ENCODE data around the gene DIP2B.

The DIP2B gene

GRCh38 chr12:50685641-50686040 lies 180.9 kb downstream of the DIP2B start:
- H3K4me3 ChIP-seq (ENCODE audit: insufficient read length, low read depth) = no peak overlapping the region
- DNase-seq (ENCODE audit: low read depth, low spot score) = no peak
- TF ChIP-seq YY1 (IDR thresholded peaks at IDR 0.05; ENCODE audit: insufficient read depth, insufficient read length) (no peak), SUZ12 (IDR thresholded peaks at IDR 0.05; ENCODE audit: extremely low read depth, insufficient read depth, insufficient read length) (no peak), ZNF274 (IDR thresholded peaks at IDR 0.05; ENCODE audit: low read depth, low read length) (no peak)
- H3K9ac ChIP-seq (ENCODE audit: insufficient read length, low read depth) = no peak overlapping the region
- no peaks in the 10 kb centered on the region for H3K9me3 ChIP-seq (ENCODE audit: insufficient read depth, low read length)
- H3K36me3 ChIP-seq (ENCODE audit: insufficient read depth, insufficient read length, low read length) = peaks cover 43% of the 10 kb centered on the region
- H3K4me1 ChIP-seq (ENCODE audit: insufficient read depth, insufficient read length) = no peaks in the 10 kb centered on the region
- H3K27me3 ChIP-seq (ENCODE audit: insufficient read depth, insufficient read length) = no peaks in the 10 kb centered on the region

GRCh38 chr12:50686406-50686805 lies 181.6 kb downstream of the DIP2B start:
- no peaks in the 10 kb centered on the region for H3K9me3 ChIP-seq (ENCODE audit: insufficient read depth, low read length)
- H3K36me3 ChIP-seq (ENCODE audit: insufficient read depth, insufficient read length, low read length) = peaks cover 49% of the 10 kb centered on the region
- no peaks in the 10 kb centered on the region for H3K27me3 ChIP-seq (ENCODE audit: insufficient read depth, insufficient read length)
- H3K4me3 ChIP-seq (ENCODE audit: insufficient read length, low read depth) = no peak overlapping the region
- TF ChIP-seq YY1 (IDR thresholded peaks at IDR 0.05; ENCODE audit: insufficient read depth, insufficient read length) (no peak), SUZ12 (IDR thresholded peaks at IDR 0.05; ENCODE audit: extremely low read depth, insufficient read depth, insufficient read length) (no peak)
- no peak for DNase-seq (ENCODE audit: low read depth, low spot score)
- no peaks in the 10 kb centered on the region for H3K4me1 ChIP-seq (ENCODE audit: insufficient read depth, insufficient read length)
- no peak overlapping the region for H3K9ac ChIP-seq (ENCODE audit: insufficient read length, low read depth)

GRCh38 chr12:50686976-50687375 lies 182.2 kb downstream of the DIP2B start:
- Histone ChIP-seq H3K9ac (ENCODE audit: insufficient read length, low read depth) (no peak overlapping the region), H3K27me3 (ENCODE audit: insufficient read depth, insufficient read length) (no peaks in the 10 kb centered on the region), H3K4me3 (ENCODE audit: insufficient read length, low read depth) (no peak overlapping the region), H3K4me1 (ENCODE audit: insufficient read depth, insufficient read length) (no peaks in the 10 kb centered on the region), H3K9me3 (ENCODE audit: insufficient read depth, low read length) (no peaks in the 10 kb centered on the region), H3K36me3 (ENCODE audit: insufficient read depth, insufficient read length, low read length) (peaks cover 46% of the 10 kb centered on the region)
- no peak for TF ChIP-seq ZNF274 (IDR thresholded peaks at IDR 0.05; ENCODE audit: low read depth, low read length)
- no peak for TF ChIP-seq YY1 (IDR thresholded peaks at IDR 0.05; ENCODE audit: insufficient read depth, insufficient read length)
- no peak for TF ChIP-seq SUZ12 (IDR thresholded peaks at IDR 0.05; ENCODE audit: extremely low read depth, insufficient read depth, insufficient read length)
- no peak for DNase-seq (ENCODE audit: low read depth, low spot score)

- no peaks in the 10 kb centered on the region for H3K9me3 ChIP-seq (ENCODE audit: insufficient read depth, low read length)
- peaks cover 51% of the 10 kb centered on the region for H3K36me3 ChIP-seq (ENCODE audit: insufficient read depth, insufficient read length, low read length)
- TF ChIP-seq ZNF274 (IDR thresholded peaks at IDR 0.05; ENCODE audit: low read depth, low read length) = no peak
- no peak for TF ChIP-seq YY1 (IDR thresholded peaks at IDR 0.05; ENCODE audit: insufficient read depth, insufficient read length)
- TF ChIP-seq SUZ12 (IDR thresholded peaks at IDR 0.05; ENCODE audit: extremely low read depth, insufficient read depth, insufficient read length) = no peak
Observed at GRCh38 chr12:50689437-50689836, 184.7 kb downstream of the DIP2B start.

GRCh38 chr12:50690925-50691324 lies 186.1 kb downstream of the DIP2B start:
- DNase-seq (ENCODE audit: low read depth, low spot score) = no peak
- Histone ChIP-seq H3K9me3 (ENCODE audit: insufficient read depth, low read length) (no peaks in the 10 kb centered on the region), H3K4me3 (ENCODE audit: insufficient read length, low read depth) (no peak overlapping the region), H3K9ac (ENCODE audit: insufficient read length, low read depth) (no peak overlapping the region), H3K4me1 (ENCODE audit: insufficient read depth, insufficient read length) (no peaks in the 10 kb centered on the region), H3K36me3 (ENCODE audit: insufficient read depth, insufficient read length, low read length) (peaks cover 53% of the 10 kb centered on the region), H3K27me3 (ENCODE audit: insufficient read depth, insufficient read length) (no peaks in the 10 kb centered on the region)
- TF ChIP-seq YY1 (IDR thresholded peaks at IDR 0.05; ENCODE audit: insufficient read depth, insufficient read length) (no peak), SUZ12 (IDR thresholded peaks at IDR 0.05; ENCODE audit: extremely low read depth, insufficient read depth, insufficient read length) (no peak), ZNF274 (IDR thresholded peaks at IDR 0.05; ENCODE audit: low read depth, low read length) (no peak)

More at GRCh38 chr12:50689437-50689836, 184.7 kb downstream of the DIP2B start:
- Histone ChIP-seq H3K27me3 (ENCODE audit: insufficient read depth, insufficient read length) (no peaks in the 10 kb centered on the region), H3K4me3 (ENCODE audit: insufficient read length, low read depth) (no peak overlapping the region), H3K9ac (ENCODE audit: insufficient read length, low read depth) (no peak overlapping the region), H3K4me1 (ENCODE audit: insufficient read depth, insufficient read length) (no peaks in the 10 kb centered on the region)
- DNase-seq (ENCODE audit: low read depth, low spot score) = no peak

- H3K9me3 ChIP-seq (ENCODE audit: insufficient read depth, low read length) = no peaks in the 10 kb centered on the region
- no peaks in the 10 kb centered on the region for H3K4me1 ChIP-seq (ENCODE audit: insufficient read depth, insufficient read length)
- peaks cover 75% of the 10 kb centered on the region for H3K36me3 ChIP-seq (ENCODE audit: insufficient read depth, insufficient read length, low read length)
- H3K27me3 ChIP-seq (ENCODE audit: insufficient read depth, insufficient read length) = no peaks in the 10 kb centered on the region
- no peak for TF ChIP-seq YY1 (IDR thresholded peaks at IDR 0.05; ENCODE audit: insufficient read depth, insufficient read length)
- TF ChIP-seq ZNF274 (IDR thresholded peaks at IDR 0.05; ENCODE audit: low read depth, low read length) = no peak
- TF ChIP-seq SUZ12 (IDR thresholded peaks at IDR 0.05; ENCODE audit: extremely low read depth, insufficient read depth, insufficient read length) = no peak
- DNase-seq (ENCODE audit: low read depth, low spot score) = no peak
- no peak overlapping the region for H3K4me3 ChIP-seq (ENCODE audit: insufficient read length, low read depth)
- no peak overlapping the region for H3K9ac ChIP-seq (ENCODE audit: insufficient read length, low read depth)
Observed at GRCh38 chr12:50695961-50696360, 191.2 kb downstream of the DIP2B start.

- no peak for DNase-seq (ENCODE audit: low read depth, low spot score)
- no peaks in the 10 kb centered on the region for H3K27me3 ChIP-seq (ENCODE audit: insufficient read depth, insufficient read length)
- no peaks in the 10 kb centered on the region for H3K9me3 ChIP-seq (ENCODE audit: insufficient read depth, low read length)
- H3K4me3 ChIP-seq (ENCODE audit: insufficient read length, low read depth) = no peak overlapping the region
- no peak for TF ChIP-seq ZNF274 (IDR thresholded peaks at IDR 0.05; ENCODE audit: low read depth, low read length)
- TF ChIP-seq SUZ12 (IDR thresholded peaks at IDR 0.05; ENCODE audit: extremely low read depth, insufficient read depth, insufficient read length) = no peak
- no peak for TF ChIP-seq YY1 (IDR thresholded peaks at IDR 0.05; ENCODE audit: insufficient read depth, insufficient read length)
- peaks cover 70% of the 10 kb centered on the region for H3K36me3 ChIP-seq (ENCODE audit: insufficient read depth, insufficient read length, low read length)
- no peaks in the 10 kb centered on the region for H3K4me1 ChIP-seq (ENCODE audit: insufficient read depth, insufficient read length)
- H3K9ac ChIP-seq (ENCODE audit: insufficient read length, low read depth) = no peak overlapping the region
Observed at GRCh38 chr12:50696931-50697330, 192.1 kb downstream of the DIP2B start.
